Right lobe of liver (tissue), 6 donors: ENCODE measurements around the gene PPARGC1A. TPM values are rescaled to one million over a fixed set of nuclear protein-coding genes. Genes with fewer than 3 reads are reported as not detected.

Experiments
- ATAC-seq, 4 donors: fragments of 200-7000 bp; cut with Tn5 transposase; one replicate each; pipeline ENCODE4 v1.9.1; 2020; ENCODE audit warnings: mild to moderate bottlenecking in 4 of 4, moderate library complexity in 4 of 4
- DNase-seq, 3 donors: peaks; one replicate each; pipeline ENCODE4 v3.0.0-alpha.2; 2020
- H3K27ac ChIP-seq, 3 donors: fragments of 200-600 bp; one replicate each; pipeline ENCODE4 v1.8.0; 2022
- H3K27me3 ChIP-seq, 2 donors: fragments of 200-600 bp; one replicate each; pipeline ENCODE4 v1.8.0; 2022
- H3K36me3 ChIP-seq, 4 donors: fragments of 200-600 bp; sonication (generic) in 1 of 4; one replicate each; pipeline versions ENCODE4 v1.5.1 to v1.8.0; 2017 to 2022; ENCODE audit warnings: control low read depth in 1 of 4
- H3K4me1 ChIP-seq, 4 donors: fragments of 200-600 bp; sonication (generic) in 1 of 4; one replicate each; pipeline versions ENCODE4 v1.5.1 to v1.8.0; 2017 to 2022; ENCODE audit warnings: control low read depth in 1 of 4
- H3K4me3 ChIP-seq, 3 donors: fragments of 200-600 bp; one replicate each; pipeline ENCODE4 v1.8.0; 2022
- H3K9me3 ChIP-seq, 4 donors: fragments of 200-600 bp; sonication (generic) in 1 of 4; one replicate each; pipeline versions ENCODE4 v1.5.1 to v1.8.0; 2017 to 2022; ENCODE audit warnings: control low read depth in 1 of 4
- CTCF ChIP-seq, 4 donors: fragments of 200-600 bp in 3 of 4; fragments of 450-650 bp in 1 of 4; IDR thresholded peaks; one replicate each; pipeline versions ENCODE4 v1.5.1 to v1.8.0; 2016 to 2022; ENCODE audit warnings: antibody characterized with exemption in 4 of 4, mild to moderate bottlenecking in 2 of 4
- POLR2A ChIP-seq: fragments of 450-650 bp; IDR thresholded peaks from one replicate; pipeline ENCODE4 v1.6.1; 2017; ENCODE audit warnings: antibody characterized with exemption, mild to moderate bottlenecking
- WGBS: methylation state at CpG from one replicate; pipeline ENCODE4 v1.1.6; 2018; ENCODE audit warnings: low coverage, low lambda C conversion rate; ENCODE audit not compliant: insufficient coverage; ENCODE audit errors: missing lambda C conversion rate; 5-methylcytosine and 5-hydroxymethylcytosine counted together
- intact Hi-C, 2 donors: fragments of 100-400 bp; cut with DNase I; formaldehyde crosslinking; loops; one replicate each; pipeline versions ENCODE4 v1.11.2 to v1.14.1; 2022
- long read RNA-seq: library from polyadenylated mRNA; unstranded; transcript quantifications from one replicate; pipeline ENCODE4 v2.0.0, GENCODE V29; 2019
- total RNA-seq, 6 experiments: library from RNA; depleted of rRNA in 2 of 6; stranded (reverse); fragments of >200 nt in 2 of 6; fragmentation: NEBNext Ultra II Directional in 3 of 6; extraction: Animal tissue kit (Norgen Biotek cat#: 25700) in 3 of 6; gene quantifications; one replicate each; pipeline versions ENCODE4 v1.1.0 to v1.2.4, GENCODE V29; 2016 to 2023
- donor health status: DM: no; HTN: yes; CAD: no.
- donor health status: DM: no; HTN: no; CAD: no.
- donor health status: DM: no; HTN: no; CAD: no.
- donor health status: DM: no; HTN: yes; CAD: no.
- donor health status: DM: no; HTN: yes; CAD: no.

The PPARGC1A gene
- total RNA-seq: 10 to 100 TPM; 13.8 to 61.0 (median 37.6) TPM
- long read RNA-seq, partial matches to known transcripts: 0 of 1 reads
- long read RNA-seq, other reads (novel, unspliced or antisense): 1 of 1 reads

GRCh38 chr4:23889814-23890341, at the start of gene PPARGC1A:
Gene PPARGC1A, minus strand, starts transcription at chr4:23890047. Its CDS starts 90 bp downstream, at chr4:23889957.
- peaks cover 0 to 19% (median 4%) of the 10 kb centered on the region in 4 donors for H3K4me1 ChIP-seq
- peak; percentile 94 for TF ChIP-seq POLR2A
- TF ChIP-seq CTCF (IDR thresholded peaks at IDR 0.05): no peak
- peak within 1 kb of the TSS; percentile 38 to 65 (median 57) for H3K4me3 ChIP-seq
- DNase-seq (peak; percentile 61 to 86 (median 82)), ATAC-seq (peak; percentile 80 to 92 (median 84))
- under 1% methylated on average over 10 of the region's 10 CpGs for WGBS
- no peaks in the 10 kb centered on the region for H3K9me3 ChIP-seq
- intact Hi-C loops: no loop called here
- H3K36me3 ChIP-seq: no peaks in the 10 kb centered on the region
- H3K27me3 ChIP-seq: no peaks in the 10 kb centered on the region
- H3K27ac ChIP-seq: peak within 1 kb of the TSS; percentile 76 to 98 (median 91)

- intact Hi-C loops: no loop called here
- no CpG with 5 or more reads among the region's 1 CpG for WGBS
- H3K4me1 ChIP-seq: peaks cover 0 to 9% (median 0%) of the 10 kb centered on the region in 4 donors
- no peaks in the 10 kb centered on the region for H3K36me3 ChIP-seq
- DNase-seq (no peak), ATAC-seq (no peak)
- H3K27me3 ChIP-seq: no peaks in the 10 kb centered on the region
- H3K4me3 ChIP-seq: no peak overlapping the region
- H3K27ac ChIP-seq: no peak overlapping the region
- TF ChIP-seq POLR2A (no peak), CTCF (IDR thresholded peaks at IDR 0.05) (no peak)
- H3K9me3 ChIP-seq: no peaks in the 10 kb centered on the region
Measured at GRCh38 chr4:23938796-23939195, 48.9 kb upstream of the PPARGC1A start.

GRCh38 chr4:23937173-23937572, 47.3 kb upstream of the PPARGC1A start:
- intact Hi-C loops: no loop called here
- Histone ChIP-seq H3K4me3 (no peak overlapping the region), H3K27ac (no peak overlapping the region), H3K4me1 (peaks cover 0 to 9% (median 0%) of the 10 kb centered on the region in 4 donors), H3K9me3 (no peaks in the 10 kb centered on the region), H3K36me3 (no peaks in the 10 kb centered on the region), H3K27me3 (no peaks in the 10 kb centered on the region)
- ATAC-seq (no peak), DNase-seq (no peak)
- 34% methylated on average over 2 of the region's 2 CpGs for WGBS
- TF ChIP-seq POLR2A (no peak), CTCF (IDR thresholded peaks at IDR 0.05) (no peak)

- DNase-seq (peak; percentile 47 to 89 (median 80)), ATAC-seq (peak; percentile 66 to 85 (median 84))
- intact Hi-C loops: no loop called here
- Histone ChIP-seq H3K4me1 (peaks cover 0 to 24% (median 6%) of the 10 kb centered on the region in 4 donors), H3K36me3 (no peaks in the 10 kb centered on the region), H3K4me3 (no peak overlapping the region), H3K27me3 (no peaks in the 10 kb centered on the region), H3K9me3 (no peaks in the 10 kb centered on the region), H3K27ac (peak overlapping the region in 1 of 3 donors; percentile 53)
- WGBS: 3% methylated on average over 3 of the region's 3 CpGs
- no peak for TF ChIP-seq POLR2A
- TF ChIP-seq CTCF (IDR thresholded peaks at IDR 0.05): peak in 1 of 4 donors; percentile 13
Measured at GRCh38 chr4:23934915-23935314, 45.1 kb upstream of the PPARGC1A start.
